ENCODE measurements around the gene TCEAL1. TPM values are rescaled to one million over a fixed set of nuclear protein-coding genes. Genes with fewer than 3 reads are reported as not detected.

TCEAL1 gene
- total and polyA plus RNA-seq, 2 donors (not counting 1 experiment from before 2014, with no cell fraction given), result 12.5 to 16.7 TPM

GRCh38 chrX:103631145-103631544, 2.4 kb downstream of the TCEAL1 start:
- Histone ChIP-seq H3K4me3 (ENCODE audit: control extremely low read depth in 1 of 5, extremely low read depth in 1 of 5, insufficient read depth in 1 of 5, low read depth in 2 of 5, low read length in 4 of 5) (no peak overlapping the region), H3K27me3 (replicated peaks in 1 of 4; ENCODE audit: control extremely low read depth in 1 of 4, control insufficient read depth in 3 of 4, insufficient read depth in 4 of 4, low read length in 3 of 4) (no peaks in the 10 kb centered on the region), H3K27ac (ENCODE audit: low read length in 2 of 2) (no peak overlapping the region), H3K4me1 (ENCODE audit: control insufficient read depth in 2 of 2, insufficient read depth in 2 of 2, low read length in 2 of 2) (peaks cover 3 to 9% of the 10 kb centered on the region in 2 donors), H3K4me2 (replicated peaks; ENCODE audit: low read depth, low read length, poor library complexity, severe bottlenecking) (no peak overlapping the region), H3K9ac (ENCODE audit: low read length) (no peak overlapping the region), H2AFZ (ENCODE audit: insufficient read depth, low read depth, low read length, poor library complexity, severe bottlenecking) (no peak overlapping the region), H4K20me1 (ENCODE audit: control insufficient read depth, insufficient read depth, low read length, poor library complexity, severe bottlenecking) (no peaks in the 10 kb centered on the region), H3K79me2 (ENCODE audit: control insufficient read depth, insufficient read depth, low read length) (no peaks in the 10 kb centered on the region), H3K36me3 (replicated peaks in 1 of 2; ENCODE audit: control extremely low read depth in 1 of 2, control insufficient read depth in 1 of 2, extremely low read depth in 1 of 2, insufficient read depth in 2 of 2, low read length in 1 of 2) (no peaks in the 10 kb centered on the region), H3K9me3 (ENCODE audit: control extremely low read depth in 1 of 3, control insufficient read depth in 2 of 3, insufficient read depth in 1 of 3, low read length in 2 of 3) (no peaks in the 10 kb centered on the region)
- no peak for ATAC-seq (ENCODE audit: low read depth)
- no peak for DNase-seq
- ChIA-PET CTCF (no interaction called here), POLR2A (interaction anchor here (0.7 kb wide), 1 partner anchor 20 kb away, joined by 8 read pairs; no protein-coding TSS in a partner anchor)
- peaks cover 13% of the 10 kb centered on the region for H3K4me1 Mint-ChIP-seq
- no peak overlapping the region for H3K4me3 Mint-ChIP-seq
- intact Hi-C loops (cut with micrococcal nuclease), result no loop called here
- H3K27ac Mint-ChIP-seq, result no peak overlapping the region
- TF ChIP-seq CTCF (IDR thresholded peaks at IDR 0.05), result no peak
- TF ChIP-seq EZH2 (IDR thresholded peaks at IDR 0.05; ENCODE audit: borderline replicate concordance, insufficient read depth, low read depth, low read length, poor library complexity, severe bottlenecking), result no peak
- no peaks in the 10 kb centered on the region for H3K27me3 Mint-ChIP-seq
- 100% methylated on average over 3 of the region's 5 CpGs for WGBS (ENCODE audit: insufficient coverage)
- H3K9me3 Mint-ChIP-seq (ENCODE audit: insufficient read depth), result no peaks in the 10 kb centered on the region

GRCh38 chrX:103635436-103635835, 6.7 kb downstream of the TCEAL1 start:
- H3K79me2 ChIP-seq (ENCODE audit: control insufficient read depth, insufficient read depth, low read length), result no peaks in the 10 kb centered on the region
- intact Hi-C loops (cut with micrococcal nuclease), result no loop called here
- no peak overlapping the region for H2AFZ ChIP-seq (ENCODE audit: insufficient read depth, low read depth, low read length, poor library complexity, severe bottlenecking)
- Mint-ChIP-seq H3K4me1 (no peaks in the 10 kb centered on the region), H3K9me3 (ENCODE audit: insufficient read depth) (no peaks in the 10 kb centered on the region), H3K27ac (no peak overlapping the region), H3K4me3 (no peak overlapping the region), H3K27me3 (no peaks in the 10 kb centered on the region)
- DNase-seq, result no peak
- no peak overlapping the region for H3K4me3 ChIP-seq (ENCODE audit: control extremely low read depth in 1 of 5, extremely low read depth in 1 of 5, insufficient read depth in 1 of 5, low read depth in 2 of 5, low read length in 4 of 5)
- ChIA-PET CTCF (no interaction called here), POLR2A (no interaction called here)
- no peaks in the 10 kb centered on the region for H3K36me3 ChIP-seq (replicated peaks in 1 of 2; ENCODE audit: control extremely low read depth in 1 of 2, control insufficient read depth in 1 of 2, extremely low read depth in 1 of 2, insufficient read depth in 2 of 2, low read length in 1 of 2)
- no peak overlapping the region for H3K9ac ChIP-seq (ENCODE audit: low read length)
- H3K4me2 ChIP-seq (replicated peaks; ENCODE audit: low read depth, low read length, poor library complexity, severe bottlenecking), result no peak overlapping the region
- no peaks in the 10 kb centered on the region for H3K9me3 ChIP-seq (ENCODE audit: control extremely low read depth in 1 of 3, control insufficient read depth in 2 of 3, insufficient read depth in 1 of 3, low read length in 2 of 3)
- no peak overlapping the region for H3K27ac ChIP-seq (ENCODE audit: low read length in 2 of 2)
- no CpG with 5 or more reads among the region's 2 CpGs for WGBS (ENCODE audit: insufficient coverage)
- ATAC-seq (ENCODE audit: low read depth), result no peak
- no peaks in the 10 kb centered on the region for H3K27me3 ChIP-seq (replicated peaks in 1 of 4; ENCODE audit: control extremely low read depth in 1 of 4, control insufficient read depth in 3 of 4, insufficient read depth in 4 of 4, low read length in 3 of 4)
- TF ChIP-seq CTCF (IDR thresholded peaks at IDR 0.05) (no peak), EZH2 (IDR thresholded peaks at IDR 0.05; ENCODE audit: borderline replicate concordance, insufficient read depth, low read depth, low read length, poor library complexity, severe bottlenecking) (no peak)
- H3K4me1 ChIP-seq (ENCODE audit: control insufficient read depth in 2 of 2, insufficient read depth in 2 of 2, low read length in 2 of 2), result no peaks in the 10 kb centered on the region
- H4K20me1 ChIP-seq (ENCODE audit: control insufficient read depth, insufficient read depth, low read length, poor library complexity, severe bottlenecking), result no peaks in the 10 kb centered on the region
